ENCODE results near the gene ARSK. TPM values are rescaled to one million over a fixed set of nuclear protein-coding genes. Genes with fewer than 3 reads are reported as not detected.

The ARSK gene
- total RNA-seq, 4 donors from 2014 or later, result 3.0 to 9.5 (median 6.1) TPM

- TF ChIP-seq CTCF (IDR thresholded peaks at IDR 0.05), result no peak
- no peak for ATAC-seq (ENCODE audit: low FRiP score)
- no peak for DNase-seq (ENCODE audit: low spot score)
Observed at GRCh38 chr5:95520206-95520605, 34.7 kb upstream of the ARSK start.

- no peak for DNase-seq (ENCODE audit: low spot score)
- ATAC-seq (ENCODE audit: low FRiP score), result no peak
- TF ChIP-seq CTCF (IDR thresholded peaks at IDR 0.05), result no peak
Observed at GRCh38 chr5:95524423-95524822, 30.5 kb upstream of the ARSK start.

- ATAC-seq (ENCODE audit: low FRiP score), result no peak
- no peak for TF ChIP-seq CTCF (IDR thresholded peaks at IDR 0.05)
- DNase-seq (ENCODE audit: low spot score), result no peak
Observed at GRCh38 chr5:95526871-95527270, 28.0 kb upstream of the ARSK start.

GRCh38 chr5:95528565-95528964 lies 26.3 kb upstream of the ARSK start:
- ATAC-seq (ENCODE audit: low FRiP score) (no peak), DNase-seq (ENCODE audit: low spot score) (no peak)
- no peak for TF ChIP-seq CTCF (IDR thresholded peaks at IDR 0.05)

- ATAC-seq (ENCODE audit: low FRiP score) (no peak), DNase-seq (ENCODE audit: low spot score) (no peak)
- no peak for TF ChIP-seq CTCF (IDR thresholded peaks at IDR 0.05)
Observed at GRCh38 chr5:95530416-95530815, 24.5 kb upstream of the ARSK start.

- no peak for TF ChIP-seq CTCF (IDR thresholded peaks at IDR 0.05)
- ATAC-seq (ENCODE audit: low FRiP score) (no peak), DNase-seq (ENCODE audit: low spot score) (no peak)
Observed at GRCh38 chr5:95531491-95531890, 23.4 kb upstream of the ARSK start.

GRCh38 chr5:95532415-95532814 lies 22.5 kb upstream of the ARSK start:
- no peak for TF ChIP-seq CTCF (IDR thresholded peaks at IDR 0.05)
- DNase-seq (ENCODE audit: low spot score) (no peak), ATAC-seq (ENCODE audit: low FRiP score) (no peak)

Measured in omental fat pad (tissue), 4 donors.